ENCODE data around the gene DGKI. TPM values are rescaled to one million over a fixed set of nuclear protein-coding genes. Genes with fewer than 3 reads are reported as not detected.
A peak's percentile ranks its signal among the peaks of the same experiment; 100 is the strongest.

The DGKI gene
- 10 to 100 TPM; 45.1 to 71.0 (median 48.7) TPM for total RNA-seq

DNA sequence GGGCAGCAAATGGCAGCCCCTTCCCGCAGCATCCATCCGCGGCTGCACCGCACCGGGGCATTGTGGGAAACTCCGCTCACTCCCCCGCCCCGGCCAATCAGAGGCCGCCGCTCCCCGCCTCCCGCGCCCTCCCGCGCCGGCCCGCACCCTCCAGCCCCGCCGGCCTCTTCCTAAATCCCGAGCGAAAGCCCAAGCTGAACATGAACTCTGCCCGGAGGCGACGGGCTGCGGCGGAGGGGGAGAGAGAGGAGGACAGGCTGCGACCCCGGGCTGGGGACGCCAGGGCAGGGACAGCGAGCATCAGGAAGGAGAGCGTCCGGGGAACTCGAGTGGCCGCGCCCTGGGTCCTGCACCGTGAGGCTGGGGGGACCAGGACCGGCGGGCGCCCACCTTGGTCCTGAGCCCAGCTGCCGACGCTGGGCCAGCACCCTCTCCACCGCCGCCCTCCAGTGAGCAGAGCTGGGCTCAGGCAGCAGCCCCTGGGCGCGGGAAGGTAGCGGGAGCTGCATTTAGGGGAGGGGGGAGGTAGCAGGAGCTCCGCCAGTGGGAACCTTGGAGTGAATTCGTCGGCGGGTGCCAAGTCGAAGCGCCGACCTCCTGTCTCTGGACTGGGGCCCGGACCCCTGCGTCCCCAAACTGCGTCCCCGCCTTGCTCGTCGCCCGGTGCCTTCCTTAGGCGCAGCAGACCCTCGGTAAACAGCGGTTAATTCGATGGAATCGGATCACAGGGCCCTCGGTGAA is at the start of gene DGKI:
Gene DGKI, minus strand, starts transcription at position 148 of the 741 bp plus-strand sequence.
- Histone ChIP-seq H3K9me3 (no peaks in the 10 kb centered on the region), H3K27me3 (no peaks in the 10 kb centered on the region), H3K36me3 (no peaks in the 10 kb centered on the region), H3K4me1 (peaks cover 0 to 6% of the 10 kb centered on the region in 2 donors), H3K27ac (peak within 1 kb of the TSS; percentile 15 to 61 (median 48)), H3K4me3 (replicated peaks in 1 of 3) (peak within 1 kb of the TSS; percentile 34 to 57 (median 34))
- no peak for TF ChIP-seq POLR2A (IDR thresholded peaks at IDR 0.05)
- TF ChIP-seq, protein P1, sequence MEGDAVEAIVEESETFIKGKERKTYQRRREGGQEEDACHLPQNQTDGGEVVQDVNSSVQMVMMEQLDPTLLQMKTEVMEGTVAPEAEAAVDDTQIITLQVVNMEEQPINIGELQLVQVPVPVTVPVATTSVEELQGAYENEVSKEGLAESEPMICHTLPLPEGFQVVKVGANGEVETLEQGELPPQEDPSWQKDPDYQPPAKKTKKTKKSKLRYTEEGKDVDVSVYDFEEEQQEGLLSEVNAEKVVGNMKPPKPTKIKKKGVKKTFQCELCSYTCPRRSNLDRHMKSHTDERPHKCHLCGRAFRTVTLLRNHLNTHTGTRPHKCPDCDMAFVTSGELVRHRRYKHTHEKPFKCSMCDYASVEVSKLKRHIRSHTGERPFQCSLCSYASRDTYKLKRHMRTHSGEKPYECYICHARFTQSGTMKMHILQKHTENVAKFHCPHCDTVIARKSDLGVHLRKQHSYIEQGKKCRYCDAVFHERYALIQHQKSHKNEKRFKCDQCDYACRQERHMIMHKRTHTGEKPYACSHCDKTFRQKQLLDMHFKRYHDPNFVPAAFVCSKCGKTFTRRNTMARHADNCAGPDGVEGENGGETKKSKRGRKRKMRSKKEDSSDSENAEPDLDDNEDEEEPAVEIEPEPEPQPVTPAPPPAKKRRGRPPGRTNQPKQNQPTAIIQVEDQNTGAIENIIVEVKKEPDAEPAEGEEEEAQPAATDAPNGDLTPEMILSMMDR (IDR thresholded peaks at IDR 0.05): no peak
- peak; percentile 20 to 33 for DNase-seq
- intact Hi-C loops (cut with DNase I): no loop called here
- 0 to 2% methylated on average over 11 to 25 of the region's 66 CpGs for WGBS, 2 donors

DNA sequence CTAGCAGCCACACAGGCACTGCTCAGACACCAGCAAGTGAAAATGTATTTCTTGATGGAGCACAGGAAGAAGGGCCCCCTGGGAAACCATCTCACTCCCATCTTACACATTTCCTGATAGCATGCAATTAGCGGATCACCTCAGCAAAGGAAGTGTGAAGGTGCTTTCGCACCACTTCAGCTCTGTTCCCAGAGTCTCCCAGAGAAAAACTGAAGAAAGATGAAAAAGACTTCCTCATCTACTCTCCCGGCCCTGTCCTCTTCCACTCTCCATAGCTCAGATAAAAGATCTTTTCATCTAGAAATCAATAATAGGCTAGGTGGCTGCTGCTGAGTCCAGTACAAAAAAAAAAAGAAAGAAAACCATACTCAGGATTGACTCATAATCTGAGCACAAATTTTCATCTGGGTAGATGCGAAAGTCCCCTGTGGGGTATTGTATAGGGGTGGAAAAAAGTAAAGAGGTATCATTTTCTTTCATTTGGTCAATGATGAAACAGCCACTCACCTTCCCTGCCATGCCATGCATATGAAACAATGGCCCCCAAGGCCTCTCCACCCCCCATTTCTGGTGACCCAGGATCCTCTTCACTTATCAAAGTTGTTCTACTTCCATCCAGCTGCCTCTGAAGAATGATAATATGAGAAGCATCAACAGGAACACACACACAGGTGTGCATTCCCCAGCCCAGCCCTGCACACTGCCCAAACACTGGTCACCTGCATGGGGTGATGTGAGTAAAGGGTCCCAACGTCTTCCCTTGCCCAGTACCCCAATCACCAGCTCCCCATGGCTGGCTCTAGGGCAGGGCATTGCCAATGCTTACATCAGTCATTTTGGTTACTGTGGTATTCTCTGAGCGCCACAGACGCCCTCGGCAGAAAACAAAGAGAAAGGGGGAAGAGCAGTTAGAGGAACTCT is 48.8 kb upstream of the DGKI start:
- Histone ChIP-seq H3K36me3 (peaks cover 29 to 34% of the 10 kb centered on the region in 2 donors), H3K4me3 (replicated peaks in 1 of 3) (no peak overlapping the region), H3K27me3 (no peaks in the 10 kb centered on the region), H3K4me1 (peaks cover 5 to 22% of the 10 kb centered on the region in 2 donors), H3K27ac (no peak overlapping the region), H3K9me3 (no peaks in the 10 kb centered on the region)
- no peak for DNase-seq
- TF ChIP-seq, protein P1 (IDR thresholded peaks at IDR 0.05): no peak
- TF ChIP-seq POLR2A (IDR thresholded peaks at IDR 0.05): no peak
- WGBS, 2 donors: 79 to 81% methylated on average over 8 of the region's 8 CpGs
- intact Hi-C loops (cut with DNase I): loop anchor here (5.0 kb wide), 1 partner anchor 238 kb away; no protein-coding TSS in a partner anchor

DNA sequence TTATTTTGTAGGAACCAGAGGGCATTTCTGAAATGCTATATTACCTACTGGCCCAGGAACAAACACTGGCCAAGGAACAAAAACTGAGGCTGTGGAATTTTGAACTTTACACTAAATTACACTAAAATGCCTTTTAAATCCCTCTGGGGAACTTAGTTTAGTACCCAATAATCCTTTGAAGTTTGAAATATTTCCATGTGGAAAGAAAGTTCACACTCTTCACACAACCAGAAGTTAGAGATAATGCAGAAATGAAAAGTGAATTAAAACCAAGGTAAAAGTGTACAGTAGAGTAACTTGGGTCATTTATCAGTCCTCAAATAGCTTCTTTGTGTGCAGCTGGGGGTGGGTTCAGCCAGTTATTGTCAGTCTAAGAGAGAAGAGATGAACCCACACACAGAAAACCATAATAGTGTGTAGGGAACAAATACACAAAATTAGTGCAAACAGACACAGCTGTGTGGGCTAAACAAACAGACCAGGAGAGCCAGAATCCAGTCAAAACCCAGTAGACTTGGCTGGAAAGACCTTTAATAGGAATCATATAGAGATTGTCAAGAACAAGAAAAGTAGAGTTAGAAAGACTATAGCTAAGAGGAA is 46.5 kb upstream of the DGKI start:
- intact Hi-C loops (cut with DNase I): no loop called here
- H3K4me1 ChIP-seq: peaks cover 9 to 20% of the 10 kb centered on the region in 2 donors
- H3K27me3 ChIP-seq: no peaks in the 10 kb centered on the region
- TF ChIP-seq, protein P1 (IDR thresholded peaks at IDR 0.05): no peak
- TF ChIP-seq POLR2A (IDR thresholded peaks at IDR 0.05): no peak
- H3K36me3 ChIP-seq: peaks cover 16 to 24% of the 10 kb centered on the region in 2 donors
- H3K27ac ChIP-seq: peak overlapping the region in 2 of 3 donors; percentile 3 to 24
- DNase-seq: no peak
- H3K4me3 ChIP-seq (replicated peaks in 1 of 3): no peak overlapping the region
- no peaks in the 10 kb centered on the region for H3K9me3 ChIP-seq

DNA sequence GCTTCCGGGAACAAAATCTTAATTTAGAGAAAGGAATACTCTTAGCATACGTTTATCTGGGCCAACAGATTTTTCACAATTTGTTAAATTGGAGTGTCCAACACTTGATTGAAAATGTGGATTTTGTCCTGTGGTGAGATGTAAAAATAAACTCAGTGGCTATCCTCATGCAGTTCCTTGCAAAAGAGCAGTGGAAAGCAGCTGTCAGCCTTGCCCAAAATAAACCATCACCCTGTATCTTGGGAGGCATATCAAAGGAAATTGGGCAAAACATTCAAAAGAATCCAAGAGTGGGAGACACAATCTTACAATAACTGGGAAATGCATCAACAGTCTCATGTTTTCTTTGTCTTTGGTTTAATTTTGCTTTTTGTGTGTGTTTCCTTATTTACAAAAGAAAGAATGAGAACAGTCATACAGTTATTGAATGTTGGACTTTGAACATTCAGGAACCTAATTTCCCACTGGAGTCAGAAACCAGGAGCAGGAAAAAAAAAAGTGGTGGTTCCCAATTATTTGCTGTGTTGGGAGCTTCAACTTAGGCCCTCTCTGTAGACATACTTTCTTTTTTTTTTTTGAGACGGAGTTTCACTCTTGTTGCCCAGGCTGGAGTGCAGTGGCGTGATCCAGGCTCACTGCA is 44.4 kb upstream of the DGKI start:
- H3K27me3 ChIP-seq: no peaks in the 10 kb centered on the region
- 78 to 83% methylated on average over 4 of the region's 4 CpGs for WGBS, 2 donors
- H3K27ac ChIP-seq: peak overlapping the region in 2 of 3 donors; percentile 12 to 51
- intact Hi-C loops (cut with DNase I): no loop called here
- H3K4me3 ChIP-seq (replicated peaks in 1 of 3): no peak overlapping the region
- H3K4me1 ChIP-seq: peaks cover 19 to 33% of the 10 kb centered on the region in 2 donors
- TF ChIP-seq, protein P1 (IDR thresholded peaks at IDR 0.05): no peak
- TF ChIP-seq POLR2A (IDR thresholded peaks at IDR 0.05): no peak
- peaks cover 16 to 24% of the 10 kb centered on the region in 2 donors for H3K36me3 ChIP-seq
- no peak for DNase-seq
- no peaks in the 10 kb centered on the region for H3K9me3 ChIP-seq

Data from thyroid gland (tissue), 4 donors.